ENCODE data around the gene TMEM125.

TMEM125 gene

GRCh38 chr1:43229826-43230780 lies 39.7 kb upstream of the TMEM125 start:
- H3K9me2 ChIP-seq (replicated peaks; ENCODE audit: insufficient read depth, low read length): no peaks in the 10 kb centered on the region
- no peaks in the 10 kb centered on the region for H4K20me1 ChIP-seq (ENCODE audit: low read depth, low read length)
- no peak overlapping the region for H2AFZ ChIP-seq (ENCODE audit: low read depth, low read length, severe bottlenecking)
- no peaks in the 10 kb centered on the region for H3F3A ChIP-seq (ENCODE audit: insufficient read depth)
- no peak overlapping the region for H3K4me2 ChIP-seq (ENCODE audit: low read depth, low read length, poor library complexity, severe bottlenecking)
- no peaks in the 10 kb centered on the region for H3K79me2 ChIP-seq (ENCODE audit: insufficient read depth, low read length)
- no peaks in the 10 kb centered on the region for H3K27me3 ChIP-seq (ENCODE audit: low read length)
- no peaks in the 10 kb centered on the region for H3K36me3 ChIP-seq (ENCODE audit: low read length)
- H3K9ac ChIP-seq (ENCODE audit: low read length): no peak overlapping the region
- H3K9me3 ChIP-seq (ENCODE audit: insufficient read depth, low read length): no peaks in the 10 kb centered on the region
- no peak overlapping the region for H3K4me3 ChIP-seq (ENCODE audit: insufficient read depth, low read length, poor library complexity, severe bottlenecking)
- no peak overlapping the region for H3K27ac ChIP-seq (ENCODE audit: low read depth, low read length)
- TF ChIP-seq CTCF (IDR thresholded peaks at IDR 0.05; ENCODE audit: insufficient read depth, low read length, poor library complexity, severe bottlenecking) (no peak), EZH2phosphoT487 (conservative IDR thresholded peaks at IDR 0.05; ENCODE audit: low read length) (no peak)

- Histone ChIP-seq H3K4me2 (ENCODE audit: low read depth, low read length, poor library complexity, severe bottlenecking) (no peak overlapping the region), H3K4me3 (ENCODE audit: insufficient read depth, low read length, poor library complexity, severe bottlenecking) (no peak overlapping the region), H3K9ac (ENCODE audit: low read length) (no peak overlapping the region), H3K36me3 (ENCODE audit: low read length) (no peaks in the 10 kb centered on the region), H3K9me2 (replicated peaks; ENCODE audit: insufficient read depth, low read length) (no peaks in the 10 kb centered on the region), H3K9me3 (ENCODE audit: insufficient read depth, low read length) (no peaks in the 10 kb centered on the region), H3K79me2 (ENCODE audit: insufficient read depth, low read length) (no peaks in the 10 kb centered on the region), H4K20me1 (ENCODE audit: low read depth, low read length) (no peaks in the 10 kb centered on the region), H2AFZ (ENCODE audit: low read depth, low read length, severe bottlenecking) (no peak overlapping the region), H3F3A (ENCODE audit: insufficient read depth) (no peaks in the 10 kb centered on the region), H3K27me3 (ENCODE audit: low read length) (no peaks in the 10 kb centered on the region), H3K27ac (ENCODE audit: low read depth, low read length) (no peak overlapping the region)
- no peak for TF ChIP-seq EZH2phosphoT487 (conservative IDR thresholded peaks at IDR 0.05; ENCODE audit: low read length)
- no peak for TF ChIP-seq CTCF (IDR thresholded peaks at IDR 0.05; ENCODE audit: insufficient read depth, low read length, poor library complexity, severe bottlenecking)
Observed at GRCh38 chr1:43232074-43232473, 37.7 kb upstream of the TMEM125 start.

- Histone ChIP-seq H3K4me3 (ENCODE audit: insufficient read depth, low read length, poor library complexity, severe bottlenecking) (no peak overlapping the region), H3K9ac (ENCODE audit: low read length) (no peak overlapping the region), H3K4me2 (ENCODE audit: low read depth, low read length, poor library complexity, severe bottlenecking) (no peak overlapping the region), H3K79me2 (ENCODE audit: insufficient read depth, low read length) (no peaks in the 10 kb centered on the region), H2AFZ (ENCODE audit: low read depth, low read length, severe bottlenecking) (no peak overlapping the region), H3K27me3 (ENCODE audit: low read length) (no peaks in the 10 kb centered on the region), H3F3A (ENCODE audit: insufficient read depth) (no peaks in the 10 kb centered on the region), H3K36me3 (ENCODE audit: low read length) (no peaks in the 10 kb centered on the region), H4K20me1 (ENCODE audit: low read depth, low read length) (no peaks in the 10 kb centered on the region), H3K27ac (ENCODE audit: low read depth, low read length) (no peak overlapping the region), H3K9me3 (ENCODE audit: insufficient read depth, low read length) (no peaks in the 10 kb centered on the region), H3K9me2 (replicated peaks; ENCODE audit: insufficient read depth, low read length) (no peaks in the 10 kb centered on the region)
- TF ChIP-seq CTCF (IDR thresholded peaks at IDR 0.05; ENCODE audit: insufficient read depth, low read length, poor library complexity, severe bottlenecking) (no peak), EZH2phosphoT487 (conservative IDR thresholded peaks at IDR 0.05; ENCODE audit: low read length) (no peak)
Observed at GRCh38 chr1:43232482-43232881, 37.3 kb upstream of the TMEM125 start.

Data from SU-DHL-6 (cell line).